ENCODE data around the gene SDK1.

The SDK1 gene

GRCh38 chr7:4208086-4208485 is 907.0 kb downstream of the SDK1 start:
- no peaks in the 10 kb centered on the region for H3K79me2 ChIP-seq (ENCODE audit: insufficient read depth, low read length)
- H4K20me1 ChIP-seq (ENCODE audit: insufficient read depth, low read length): no peaks in the 10 kb centered on the region
- no peak overlapping the region for H3K9ac ChIP-seq (ENCODE audit: low read depth, low read length)
- ATAC-seq (ENCODE audit: insufficient read depth, low read depth) (no peak), DNase-seq (no peak)
- H2AFZ ChIP-seq (ENCODE audit: low read depth, low read length): no peak overlapping the region
- no peaks in the 10 kb centered on the region for H3K4me1 ChIP-seq (ENCODE audit: insufficient read depth, low read length)
- no peak overlapping the region for H3K4me3 ChIP-seq (ENCODE audit: low read depth in 1 of 2, low read length in 2 of 2)
- no peaks in the 10 kb centered on the region for H3K36me3 ChIP-seq (ENCODE audit: insufficient read depth, low read length)
- no peak overlapping the region for H3K4me2 ChIP-seq (ENCODE audit: insufficient read depth, low read length)
- no peaks in the 10 kb centered on the region for H3K9me3 ChIP-seq (ENCODE audit: insufficient read depth, low read length, severe bottlenecking)
- no peak overlapping the region for H3K27ac ChIP-seq (ENCODE audit: low read length)
- no peak for TF ChIP-seq EZH2 (IDR thresholded peaks at IDR 0.05; ENCODE audit: borderline replicate concordance, low read depth, low read length, severe bottlenecking)
- no peak for TF ChIP-seq CTCF (IDR thresholded peaks at IDR 0.05; ENCODE audit: borderline replicate concordance, extremely low read depth, low read length, poor library complexity, severe bottlenecking)
- H3K27me3 ChIP-seq (ENCODE audit: insufficient read depth, low read length, poor library complexity): no peaks in the 10 kb centered on the region

DNA sequence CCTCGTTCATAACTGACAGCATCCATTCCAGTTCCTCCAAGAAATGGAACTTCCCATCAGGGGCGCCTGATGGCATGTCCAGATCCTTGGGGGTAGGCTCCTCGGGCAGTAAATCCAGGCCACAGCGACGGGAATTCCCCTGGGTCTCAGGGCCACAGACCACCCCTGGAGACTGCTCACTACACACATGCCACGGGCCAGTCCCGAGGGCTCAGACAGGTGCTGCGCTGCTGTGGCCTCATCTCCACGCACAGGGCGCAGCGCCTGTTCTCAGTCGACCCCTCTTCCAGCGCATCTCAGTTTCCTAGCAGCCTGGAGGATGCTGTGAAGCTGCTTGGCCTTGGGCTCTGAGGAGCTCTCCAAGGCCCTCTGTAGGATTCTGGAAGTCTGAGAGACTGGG is 907.5 kb downstream of the SDK1 start:
- TF ChIP-seq EZH2 (IDR thresholded peaks at IDR 0.05; ENCODE audit: borderline replicate concordance, low read depth, low read length, severe bottlenecking): no peak
- no peak for TF ChIP-seq CTCF (IDR thresholded peaks at IDR 0.05; ENCODE audit: borderline replicate concordance, extremely low read depth, low read length, poor library complexity, severe bottlenecking)
- no peaks in the 10 kb centered on the region for H3K4me1 ChIP-seq (ENCODE audit: insufficient read depth, low read length)
- no peaks in the 10 kb centered on the region for H3K9me3 ChIP-seq (ENCODE audit: insufficient read depth, low read length, severe bottlenecking)

GRCh38 chr7:4209126-4209525 is 908.1 kb downstream of the SDK1 start:
- ATAC-seq (ENCODE audit: insufficient read depth, low read depth): no peak
- Histone ChIP-seq H3K27ac (ENCODE audit: low read length) (no peak overlapping the region), H2AFZ (ENCODE audit: low read depth, low read length) (no peak overlapping the region), H3K27me3 (ENCODE audit: insufficient read depth, low read length, poor library complexity) (no peaks in the 10 kb centered on the region), H3K4me3 (ENCODE audit: low read depth in 1 of 2, low read length in 2 of 2) (no peak overlapping the region), H3K9me3 (ENCODE audit: insufficient read depth, low read length, severe bottlenecking) (no peaks in the 10 kb centered on the region), H3K79me2 (ENCODE audit: insufficient read depth, low read length) (no peaks in the 10 kb centered on the region), H3K36me3 (ENCODE audit: insufficient read depth, low read length) (no peaks in the 10 kb centered on the region), H4K20me1 (ENCODE audit: insufficient read depth, low read length) (no peaks in the 10 kb centered on the region), H3K4me1 (ENCODE audit: insufficient read depth, low read length) (no peaks in the 10 kb centered on the region), H3K4me2 (ENCODE audit: insufficient read depth, low read length) (no peak overlapping the region), H3K9ac (ENCODE audit: low read depth, low read length) (no peak overlapping the region)
- DNase-seq: no peak
- TF ChIP-seq CTCF (IDR thresholded peaks at IDR 0.05; ENCODE audit: borderline replicate concordance, extremely low read depth, low read length, poor library complexity, severe bottlenecking) (no peak), EZH2 (IDR thresholded peaks at IDR 0.05; ENCODE audit: borderline replicate concordance, low read depth, low read length, severe bottlenecking) (no peak)

More for the DNA sequence above, 907.5 kb downstream of the SDK1 start:
- DNase-seq: no peak
- Histone ChIP-seq H3K4me3 (ENCODE audit: low read depth in 1 of 2, low read length in 2 of 2) (no peak overlapping the region), H3K9ac (ENCODE audit: low read depth, low read length) (no peak overlapping the region), H3K36me3 (ENCODE audit: insufficient read depth, low read length) (no peaks in the 10 kb centered on the region), H4K20me1 (ENCODE audit: insufficient read depth, low read length) (no peaks in the 10 kb centered on the region), H3K27me3 (ENCODE audit: insufficient read depth, low read length, poor library complexity) (no peaks in the 10 kb centered on the region), H3K27ac (ENCODE audit: low read length) (no peak overlapping the region), H2AFZ (ENCODE audit: low read depth, low read length) (no peak overlapping the region), H3K4me2 (ENCODE audit: insufficient read depth, low read length) (no peak overlapping the region), H3K79me2 (ENCODE audit: insufficient read depth, low read length) (no peaks in the 10 kb centered on the region)
- ATAC-seq (ENCODE audit: insufficient read depth, low read depth): no peak

DNA sequence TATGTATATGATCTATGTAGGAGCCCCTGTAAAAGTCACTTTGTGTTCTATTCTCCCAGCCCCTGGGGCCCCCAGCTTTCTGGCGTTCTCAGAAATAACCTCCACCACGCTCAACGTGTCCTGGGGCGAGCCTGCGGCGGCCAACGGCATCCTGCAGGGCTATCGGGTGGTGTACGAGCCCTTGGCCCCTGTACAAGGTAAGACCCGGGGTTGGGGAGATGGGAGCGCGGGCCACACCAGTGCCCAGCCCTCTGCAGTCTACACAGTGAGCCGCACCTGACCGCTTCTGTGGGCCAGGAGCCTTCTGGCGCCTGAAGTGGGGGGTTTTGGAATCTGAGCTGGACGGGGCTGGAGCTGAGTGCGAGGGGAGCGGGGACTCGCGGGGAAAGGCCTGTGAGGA is 908.9 kb downstream of the SDK1 start:
- ATAC-seq (ENCODE audit: insufficient read depth, low read depth): no peak
- H3K27ac ChIP-seq (ENCODE audit: low read length): no peak overlapping the region

More for the DNA sequence above, 908.9 kb downstream of the SDK1 start:
- H3K4me3 ChIP-seq (ENCODE audit: low read depth in 1 of 2, low read length in 2 of 2): no peak overlapping the region
- no peaks in the 10 kb centered on the region for H3K79me2 ChIP-seq (ENCODE audit: insufficient read depth, low read length)
- no peak overlapping the region for H3K4me2 ChIP-seq (ENCODE audit: insufficient read depth, low read length)
- no peaks in the 10 kb centered on the region for H3K27me3 ChIP-seq (ENCODE audit: insufficient read depth, low read length, poor library complexity)
- H3K9me3 ChIP-seq (ENCODE audit: insufficient read depth, low read length, severe bottlenecking): no peaks in the 10 kb centered on the region
- no peaks in the 10 kb centered on the region for H3K4me1 ChIP-seq (ENCODE audit: insufficient read depth, low read length)
- H2AFZ ChIP-seq (ENCODE audit: low read depth, low read length): no peak overlapping the region
- no peaks in the 10 kb centered on the region for H3K36me3 ChIP-seq (ENCODE audit: insufficient read depth, low read length)
- no peaks in the 10 kb centered on the region for H4K20me1 ChIP-seq (ENCODE audit: insufficient read depth, low read length)
- TF ChIP-seq CTCF (IDR thresholded peaks at IDR 0.05; ENCODE audit: borderline replicate concordance, extremely low read depth, low read length, poor library complexity, severe bottlenecking) (no peak), EZH2 (IDR thresholded peaks at IDR 0.05; ENCODE audit: borderline replicate concordance, low read depth, low read length, severe bottlenecking) (no peak)
- no peak overlapping the region for H3K9ac ChIP-seq (ENCODE audit: low read depth, low read length)
- no peak for DNase-seq
